K562 (cell line): ENCODE data around the gene SLC34A1. TPM values are rescaled to one million over a fixed set of nuclear protein-coding genes. Genes with fewer than 3 reads are reported as not detected.

ENCODE experiments used
- ATAC-seq: fragments of 200-7000 bp; cut with Tn5 transposase; 3 replicates; pipeline ENCODE4 v1.9.1; 2020; ENCODE audit warnings: moderate library complexity
- Bru-seq: library from RNA; stranded (reverse); fragments of 400-500 nt; gene quantifications from one replicate; lab custom pipeline; 2021; lab: Mats Ljungman, UMichigan
- BruChase-seq, 2 experiments: library from RNA; stranded (reverse); fragments of 400-500 nt; gene quantifications; one replicate each; lab custom pipeline; 2021; lab: Mats Ljungman, UMichigan
- BruUV-seq: library from RNA; stranded (reverse); fragments of 400-500 nt; replicated peaks from 2 replicates; lab custom pipeline; 2021; lab: Mats Ljungman, UMichigan
- CTCF ChIA-PET: fragments of 300-600 bp; formaldehyde crosslinking; extraction: SDS; loops from one replicate; lab custom pipeline; 2021; ENCODE audit warnings: low intra/inter-chr PET ratio; lab: Yijun Ruan, JAX
- POLR2A ChIA-PET: fragments of 300-600, 350-650 bp; sonication (Branson Sonifier 250); formaldehyde crosslinking; extraction: SDS; loops from one replicate; lab custom pipeline; 2021; ENCODE audit warnings: antibody characterized with exemption, inconsistent platforms; lab: Yijun Ruan, JAX
- DNase-seq, 4 experiments: peaks; one replicate each; pipeline versions ENCODE4 v3.0.0 to v3.0.0-alpha.2; 2011 to 2018; ENCODE audit warnings: low spot score in 3 of 4, mixed read lengths in 3 of 4; ENCODE audit errors: extremely low read depth in 1 of 4
- FAIRE-seq: peaks from 2 replicates; lab custom pipeline; 2011; peaks lifted over from hg19 to GRCh38; lab: Jason Lieb, UNC
- H2AFZ ChIP-seq: 2 replicates; pipeline ENCODE4 v1.6.0; 2011; ENCODE audit warnings: low read depth, low read length, control low read depth, inconsistent platforms
- H3K27ac ChIP-seq: fragments of 200-600 bp; 3 replicates; pipeline ENCODE4 v1.8.0; 2011; ENCODE audit warnings: low read depth, mild to moderate bottlenecking, control low read depth, inconsistent platforms, low read length, moderate library complexity, mixed read lengths; ENCODE audit errors: extremely low read depth
- H3K27me3 ChIP-seq, 2 experiments: fragments of 300-600 bp in 1 of 2; 2 replicates in 1 of 2; 3 replicates in 1 of 2; pipeline versions ENCODE4 v1.6.0 to v1.8.0; 2011; ENCODE audit warnings: inconsistent platforms in 2 of 2, low read length in 2 of 2, mild to moderate bottlenecking in 1 of 2, mixed read lengths in 1 of 2, moderate library complexity in 1 of 2; ENCODE audit not compliant: control insufficient read depth in 2 of 2, insufficient read depth in 2 of 2
- H3K36me3 ChIP-seq: fragments of 300-600 bp; 3 replicates; pipeline ENCODE4 v1.8.0; 2011; ENCODE audit warnings: mild to moderate bottlenecking, low read length, inconsistent platforms; ENCODE audit not compliant: control insufficient read depth, insufficient read depth
- H3K4me1 ChIP-seq, 2 experiments: fragments of 200-600 bp in 1 of 2; replicated peaks in 1 of 2; 2 replicates in 1 of 2; 3 replicates in 1 of 2; pipeline versions ENCODE4 v1.5.1 to v1.8.0; 2011; ENCODE audit warnings: inconsistent platforms in 2 of 2, low read length in 2 of 2, mild to moderate bottlenecking in 1 of 2, mixed read lengths in 1 of 2, moderate library complexity in 1 of 2; ENCODE audit not compliant: control insufficient read depth in 2 of 2, insufficient read depth in 2 of 2
- H3K4me2 ChIP-seq: 2 replicates; pipeline ENCODE4 v1.6.1; 2011; ENCODE audit warnings: low read length, control low read depth, inconsistent platforms, mixed read lengths; ENCODE audit not compliant: insufficient read depth
- H3K4me3 ChIP-seq: fragments of 200-600 bp; sonication (generic), shearing (Covaris generic); 2 replicates; pipeline ENCODE4 v1.5.1; 2016; ENCODE audit warnings: control low read depth, inconsistent platforms
- H3K79me2 ChIP-seq: fragments of 200-600 bp; 3 replicates; pipeline ENCODE4 v1.8.0; 2011; ENCODE audit warnings: low read length, inconsistent platforms; ENCODE audit not compliant: control insufficient read depth, insufficient read depth
- H3K9ac ChIP-seq, 2 experiments: 2 replicates each; pipeline versions ENCODE4 v1.6.0 to v1.6.1; 2011; ENCODE audit warnings: low read depth in 2 of 2, low read length in 2 of 2, control low read depth in 1 of 2, inconsistent platforms in 1 of 2, mild to moderate bottlenecking in 1 of 2, mixed read lengths in 1 of 2; ENCODE audit not compliant: insufficient read depth in 1 of 2
- H3K9me1 ChIP-seq: one replicate; pipeline ENCODE4 v1.6.0; 2011; ENCODE audit warnings: inconsistent platforms, mild to moderate bottlenecking, low read length, moderate library complexity; ENCODE audit not compliant: control insufficient read depth, insufficient read depth
- H3K9me3 ChIP-seq: replicated peaks from 2 replicates; pipeline ENCODE4 v1.5.1; 2011; ENCODE audit warnings: low read depth, low read length, inconsistent platforms; ENCODE audit not compliant: control insufficient read depth, insufficient read depth
- H4K20me1 ChIP-seq: replicated peaks from 2 replicates; pipeline ENCODE4 v1.6.1; 2011; ENCODE audit warnings: low read length, inconsistent platforms, mixed read lengths; ENCODE audit not compliant: control insufficient read depth, insufficient read depth
- CREB3 ChIP-seq: fragments of 450-650 bp; conservative IDR thresholded peaks from 2 replicates; pipeline ENCODE4 v1.6.1; 2016; ENCODE audit warnings: missing genetic modification characterization, low read depth, mild to moderate bottlenecking, missing compliant biosample characterization, moderate library complexity
- EWSR1 ChIP-seq: fragments of 450-650 bp; IDR thresholded peaks from 2 replicates; pipeline ENCODE4 v1.6.1; 2018; ENCODE audit warnings: borderline replicate concordance, mild to moderate bottlenecking, low read depth, moderate library complexity; ENCODE audit not compliant: partially characterized antibody
- GABPA ChIP-seq: fragments of 200-800 bp; sonication (Bioruptor generic); conservative IDR thresholded peaks from 2 replicates; pipeline ENCODE4 v1.6.1; 2016; ENCODE audit warnings: low read depth, missing genetic modification characterization, missing compliant biosample characterization
- IRF2 ChIP-seq: sonication (generic); formaldehyde crosslinking; IDR thresholded peaks from 2 replicates; pipeline ENCODE4 v1.8.1; 2022; ENCODE audit warnings: mild to moderate bottlenecking, missing genetic modification reagents
- NCOR1 ChIP-seq: fragments of 450-650 bp; IDR thresholded peaks from 2 replicates; pipeline ENCODE4 v1.6.1; 2016; ENCODE audit warnings: mild to moderate bottlenecking, moderate library complexity
- PTBP1 ChIP-seq: fragments of 200-400 bp; formaldehyde crosslinking; IDR thresholded peaks from 2 replicates; pipeline ENCODE4 v1.6.1; 2017; ENCODE audit warnings: low read depth, low read length
- WGBS: fragments of 100-300 bp; shearing (Covaris generic); methylation state at CpG from one replicate; pipeline ENCODE4 v1.1.6; 2016; ENCODE audit warnings: low coverage, mixed read lengths; ENCODE audit not compliant: insufficient coverage; ENCODE audit errors: missing lambda C conversion rate; 5-methylcytosine and 5-hydroxymethylcytosine counted together
- in situ Hi-C: fragments of 300-500 bp; cut with MboI; formaldehyde crosslinking; loops from 4 replicates; pipeline ENCODE4 v1.15.0; 2018; ENCODE audit warnings: inconsistent platforms, mixed read lengths
- intact Hi-C: fragments of 100-400 bp; cut with micrococcal nuclease; formaldehyde crosslinking; loops from 2 replicates; pipeline ENCODE4 v1.14.2; 2022
- long read RNA-seq, 3 experiments: library from polyadenylated mRNA in 2 of 3; library from RNA in 1 of 3; unstranded in 2 of 3; stranded (forward) in 1 of 3; transcript quantifications; one replicate each; pipeline ENCODE4 v2.0.0, GENCODE V29; 2019 to 2022
- polyA minus RNA-seq, 3 experiments: library from RNA; depleted of rRNA, polyadenylated mRNA; stranded (reverse); fragments of >200 nt; gene quantifications; 2 replicates each; pipeline ENCODE4 v1.2.3, GENCODE V29; 2011
- polyA plus RNA-seq, 8 experiments: library from polyadenylated mRNA; depleted of rRNA in 4 of 8; stranded (reverse) in 5 of 8; unstranded in 3 of 8; fragments of >200 nt; fragmentation: Nextera tagmentation in 2 of 8; fragmentation: Illumina TruSeq in 1 of 8; extraction: Ambion mirVana in 2 of 8; extraction: Trizol in 1 of 8; gene quantifications; 2 replicates each; pipeline versions ENCODE4 v1.2.1 to v1.2.3, GENCODE V29; 2011 to 2014; ENCODE audit warnings: inconsistent platforms in 1 of 8, missing spikeins in 1 of 8
- total RNA-seq, 7 experiments: library from RNA; depleted of rRNA in 6 of 7; stranded (reverse); fragments of >200 nt in 6 of 7; fragmentation: Illumina TruSeq in 2 of 7; extraction: Trizol in 2 of 7; gene quantifications; 2 replicates each; pipeline versions ENCODE4 v1.2.1 to v1.2.3, GENCODE V29; 2011 to 2021; ENCODE audit warnings: low replicate concordance in 1 of 7

The SLC34A1 gene
- total RNA-seq (2011; cell fraction: chromatin; rRNA removed; ENCODE audit: low replicate concordance), result 0.09 TPM in 1 of 2 replicates, not detected in the other
- total RNA-seq (2011; cell fraction: nucleolus; rRNA removed), result not detected in 2 replicates
- not detected in 2 replicates for total RNA-seq (2011; cell fraction: nucleoplasm; rRNA removed)
- total RNA-seq (2014; rRNA removed) (not detected in 2 replicates), total RNA-seq (2014; rRNA removed; fragmentation: Illumina TruSeq; extraction: Trizol) (not detected in 2 replicates), total RNA-seq (2015; rRNA removed; fragmentation: Illumina TruSeq; extraction: Trizol) (not detected in 2 replicates), total RNA-seq (2021) (not detected in 2 replicates), polyA plus RNA-seq (2011; rRNA removed) (not detected in 2 replicates), polyA plus RNA-seq (2014; fragmentation: Illumina TruSeq; extraction: Trizol) (not detected in 2 replicates), polyA plus RNA-seq (2014; fragmentation: Nextera tagmentation; extraction: Ambion mirVana) (not detected), polyA plus RNA-seq (2014; rRNA removed) (not detected in 2 replicates), polyA minus RNA-seq (2011; rRNA and poly(A)+ RNA removed) (not detected in 2 replicates), Bru-seq, nascent RNA (percentile 7 among the genes with signal in this experiment), BruChase-seq, experiment 1, labeled RNA remaining after a 2-hour chase (not detected), BruChase-seq, experiment 2, labeled RNA remaining after a 6-hour chase (not detected)
- not detected in 2 replicates for polyA plus RNA-seq (2011; cell fraction: cytosol; rRNA removed)
- not detected in 2 replicates for polyA plus RNA-seq (2011; cell fraction: nucleus; rRNA removed)
- not detected in 2 replicates for polyA plus RNA-seq (2012)
- not detected in 2 replicates for polyA minus RNA-seq (2011; cell fraction: cytosol; rRNA and poly(A)+ RNA removed)
- not detected in 2 replicates for polyA minus RNA-seq (2011; cell fraction: nucleus; rRNA and poly(A)+ RNA removed)
- long read RNA-seq, experiment 1, result 0 reads
- long read RNA-seq, experiment 2, result 0 reads
- long read RNA-seq, experiment 3, result 0 reads

- POLR2A ChIA-PET, result interaction anchor here (0.7 to 1.0 kb wide), 3 partner anchors 11 to 1432 kb away, joined by 3 read pairs; no protein-coding TSS in a partner anchor
These were observed at the start of gene SLC34A1 for GRCh38 chr5:177384134-177384533. Gene SLC34A1 (plus strand): TSS chr5:177384434. CDS start chr5:177385742, 1,308 bp downstream.

More at GRCh38 chr5:177384134-177384533, at the start of gene SLC34A1:
- H3K4me1 ChIP-seq, result peaks cover 5 to 26% of the 10 kb centered on the region in 2 experiments
- no peaks in the 10 kb centered on the region for H3K9me3 ChIP-seq
- TF ChIP-seq GABPA (tag) (no peak), CREB3 (tag) (no peak), NCOR1 (no peak), IRF2 (no peak), EWSR1 (no peak), PTBP1 (no peak)
- TF ChIP-seq, all 486 proteins: peak for 0
- CTCF ChIA-PET, result no interaction called here
- ATAC-seq, result no peak
- H3K27me3 ChIP-seq, result peaks cover 0 to 12% of the 10 kb centered on the region in 2 experiments; a peak in 2 of 5 replicates
- no peaks in the 10 kb centered on the region for H4K20me1 ChIP-seq
- H3K36me3 ChIP-seq, result no peaks in the 10 kb centered on the region
- peak within 1 kb of the TSS in 1 of 2 experiments; percentile 54; a peak in 1 of 4 replicates for H3K9ac ChIP-seq
- no peaks in the 10 kb centered on the region for H3K9me1 ChIP-seq
- 9% methylated on average over 4 of the region's 4 CpGs for WGBS
- no peak within 1 kb of the TSS for H3K4me3 ChIP-seq
- no peak within 1 kb of the TSS for H2AFZ ChIP-seq
- intact Hi-C loops, result no loop called here
- no peak for DNase-seq
- no peak within 1 kb of the TSS for H3K4me2 ChIP-seq
- in situ Hi-C loops, result no loop called here
- no peak within 1 kb of the TSS for H3K27ac ChIP-seq
- no TSS peak for BruUV-seq
- no peaks in the 10 kb centered on the region for H3K79me2 ChIP-seq
- no peak for FAIRE-seq
